Measurements from ENCODE around the gene S100A1. TPM values are rescaled to one million over a fixed set of nuclear protein-coding genes. Genes with fewer than 3 reads are reported as not detected.
A peak's percentile ranks its signal among the peaks of the same experiment; 100 is the strongest.
"Not testable (repeated sequence)": the region's sequence is repeated elsewhere in the genome, so short reads cannot be mapped to it uniquely, and the experiment has no call there.

The S100A1 gene
- total RNA-seq, 1 donor from 2014 or later, result not detected

DNA sequence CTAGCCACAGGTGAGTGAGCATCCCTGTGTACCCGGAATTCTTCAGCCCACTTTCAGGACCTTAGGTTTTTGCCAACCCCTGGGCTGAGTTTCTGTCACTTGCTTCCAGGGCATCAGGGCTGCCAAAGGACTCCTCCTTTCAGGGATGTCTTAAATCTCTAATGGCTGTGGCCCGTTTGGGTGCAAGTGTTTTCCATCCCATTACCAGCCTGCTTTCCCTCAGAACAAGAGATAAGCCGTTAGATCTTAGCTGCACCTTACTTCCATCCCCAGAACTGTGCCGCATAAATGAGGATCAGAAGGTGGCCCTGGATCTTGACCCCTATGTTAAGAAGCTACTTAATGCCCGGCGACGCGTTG is 30.9 kb downstream of the S100A1 start:
- peak overlapping the region; percentile 72 for H3K4me3 ChIP-seq (ENCODE audit: low read depth, low read length)
- no peak for TF ChIP-seq CTCF (IDR thresholded peaks at IDR 0.05; ENCODE audit: insufficient read depth, low read length, severe bottlenecking)
- no peak for DNase-seq (ENCODE audit: low read depth)
- H3K36me3 ChIP-seq (ENCODE audit: control insufficient read depth, insufficient read depth, low read length), result peaks cover 18% of the 10 kb centered on the region
- no peaks in the 10 kb centered on the region for H3K27me3 ChIP-seq (ENCODE audit: control insufficient read depth, insufficient read depth, low read length)
- no peak for FAIRE-seq

DNA sequence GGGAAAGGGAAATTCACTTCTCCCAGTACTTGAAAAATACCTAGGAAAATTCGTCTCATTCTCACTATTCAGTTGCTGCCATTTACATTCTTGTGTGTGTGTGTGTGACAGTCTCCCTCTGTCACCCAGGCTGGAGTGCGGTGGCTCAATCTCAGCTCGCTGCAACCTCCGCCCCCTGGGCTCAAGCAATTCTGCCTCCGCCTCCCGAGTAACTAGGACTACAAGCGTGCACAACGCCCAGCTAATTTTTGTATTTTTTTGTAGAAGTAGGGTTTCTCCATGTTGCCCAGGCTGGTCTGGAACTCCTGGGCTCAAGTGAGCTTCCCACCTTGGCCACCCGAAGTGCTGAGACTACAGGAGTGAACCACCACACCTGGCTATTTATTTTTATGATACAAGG is 31.4 kb downstream of the S100A1 start:
- no peak for FAIRE-seq
- DNase-seq (ENCODE audit: low read depth), result no peak
- Histone ChIP-seq H3K27me3 (ENCODE audit: control insufficient read depth, insufficient read depth, low read length) (no peaks in the 10 kb centered on the region), H3K4me3 (ENCODE audit: low read depth, low read length) (peak overlapping the region; percentile 72), H3K36me3 (ENCODE audit: control insufficient read depth, insufficient read depth, low read length) (peaks cover 20% of the 10 kb centered on the region)
- TF ChIP-seq CTCF (IDR thresholded peaks at IDR 0.05; ENCODE audit: insufficient read depth, low read length, severe bottlenecking), result no peak

GRCh38 chr1:153661111-153661708 is 33.0 kb downstream of the S100A1 start:
- FAIRE-seq, result no peak
- Histone ChIP-seq H3K36me3 (ENCODE audit: control insufficient read depth, insufficient read depth, low read length) (peaks cover 30% of the 10 kb centered on the region), H3K4me3 (ENCODE audit: low read depth, low read length) (no peak overlapping the region), H3K27me3 (ENCODE audit: control insufficient read depth, insufficient read depth, low read length) (no peaks in the 10 kb centered on the region)
- no peak for TF ChIP-seq CTCF (IDR thresholded peaks at IDR 0.05; ENCODE audit: insufficient read depth, low read length, severe bottlenecking)
- DNase-seq (ENCODE audit: low read depth), result no peak

DNA sequence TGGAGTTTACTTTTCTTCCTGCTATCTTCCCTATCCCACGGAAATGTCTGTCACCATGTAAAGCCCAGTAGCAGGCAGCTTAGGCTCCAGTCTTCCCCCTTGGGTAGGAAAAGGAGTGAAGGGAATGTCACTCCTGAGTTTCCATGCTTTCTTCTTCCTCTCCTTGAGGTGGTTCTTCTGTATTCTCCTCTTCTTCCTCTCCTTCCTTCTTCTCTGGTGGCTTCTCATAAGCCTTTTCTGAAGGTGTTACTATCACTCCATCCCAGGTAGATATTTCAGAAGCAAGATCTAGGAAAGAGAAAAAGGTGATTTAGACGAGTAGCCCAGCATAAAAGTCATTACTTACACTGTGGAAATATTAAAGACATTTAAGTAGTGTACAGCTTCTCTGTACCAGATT is 34.0 kb downstream of the S100A1 start:
- no peak for DNase-seq (ENCODE audit: low read depth)
- H3K27me3 ChIP-seq (ENCODE audit: control insufficient read depth, insufficient read depth, low read length), result no peaks in the 10 kb centered on the region
- TF ChIP-seq CTCF (IDR thresholded peaks at IDR 0.05; ENCODE audit: insufficient read depth, low read length, severe bottlenecking), result no peak
- no peak for FAIRE-seq
- H3K4me3 ChIP-seq (ENCODE audit: low read depth, low read length), result no peak overlapping the region
- H3K36me3 ChIP-seq (ENCODE audit: control insufficient read depth, insufficient read depth, low read length), result peaks cover 37% of the 10 kb centered on the region

DNA sequence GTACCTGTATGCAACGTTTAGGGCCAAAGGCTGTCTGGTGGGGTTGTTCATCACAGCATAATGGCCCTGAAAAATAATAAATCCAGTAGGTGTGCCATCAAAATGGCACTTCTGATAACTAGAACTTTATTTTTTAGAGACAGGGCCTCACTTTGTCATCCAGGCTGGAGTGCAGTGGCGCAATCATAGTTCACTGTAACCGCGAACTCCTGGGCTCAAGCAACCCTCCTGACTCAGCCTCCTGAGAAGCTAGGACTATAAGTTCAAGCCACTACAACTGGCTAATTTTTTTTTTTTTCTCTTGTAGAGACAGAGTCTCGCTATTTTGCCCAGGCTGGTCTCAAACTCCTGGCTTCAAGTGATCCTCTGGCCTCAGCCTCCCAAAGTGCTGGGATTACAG is 35.0 kb downstream of the S100A1 start:
- Histone ChIP-seq H3K4me3 (ENCODE audit: low read depth, low read length) (no peak overlapping the region), H3K27me3 (ENCODE audit: control insufficient read depth, insufficient read depth, low read length) (no peaks in the 10 kb centered on the region), H3K36me3 (ENCODE audit: control insufficient read depth, insufficient read depth, low read length) (peaks cover 42% of the 10 kb centered on the region)
- FAIRE-seq (no peak), DNase-seq (ENCODE audit: low read depth) (peak; percentile 20)
- TF ChIP-seq CTCF (IDR thresholded peaks at IDR 0.05; ENCODE audit: insufficient read depth, low read length, severe bottlenecking), result no peak

GRCh38 chr1:153667439-153667838 is 39.2 kb downstream of the S100A1 start:
- no peak for FAIRE-seq
- no peak for DNase-seq (ENCODE audit: low read depth)
- Histone ChIP-seq H3K27me3 (ENCODE audit: control insufficient read depth, insufficient read depth, low read length) (no peaks in the 10 kb centered on the region), H3K4me3 (ENCODE audit: low read depth, low read length) (no peak overlapping the region), H3K36me3 (ENCODE audit: control insufficient read depth, insufficient read depth, low read length) (peaks cover 38% of the 10 kb centered on the region)
- TF ChIP-seq CTCF (IDR thresholded peaks at IDR 0.05; ENCODE audit: insufficient read depth, low read length, severe bottlenecking), result no peak

- not testable (repeated sequence) for FAIRE-seq; DNase-seq (ENCODE audit: low read depth); H3K4me3 ChIP-seq (ENCODE audit: low read depth, low read length); H3K27me3 ChIP-seq (ENCODE audit: control insufficient read depth, insufficient read depth, low read length)
- H3K36me3 ChIP-seq (ENCODE audit: control insufficient read depth, insufficient read depth, low read length), result peaks cover 32% of the 10 kb centered on the region
These were observed 40.4 kb downstream of the S100A1 start for GRCh38 chr1:153668672-153669071.
